LNCaP clone FGC (cell line): Measurements from ENCODE around the gene MYO1E.

Source experiments
- DNase-seq: peaks from one replicate; pipeline ENCODE4 v3.0.0-alpha.2; 2011; ENCODE audit warnings: low read depth
- H3K4me3 ChIP-seq: 2 replicates; pipeline ENCODE4 v1.5.1; 2011; ENCODE audit warnings: mild to moderate bottlenecking, low read depth, low read length, control low read depth
- CTCF ChIP-seq: IDR thresholded peaks from 2 replicates; pipeline ENCODE4 v1.5.1; 2012; ENCODE audit warnings: mild to moderate bottlenecking; ENCODE audit not compliant: control insufficient read depth, insufficient read depth; ENCODE audit errors: extremely low read depth

The MYO1E gene

GRCh38 chr15:59203657-59204056, 169.0 kb downstream of the MYO1E start:
- DNase-seq: no peak
- H3K4me3 ChIP-seq: no peak overlapping the region
- no peak for TF ChIP-seq CTCF

GRCh38 chr15:59203008-59203407, 169.7 kb downstream of the MYO1E start:
- no peak overlapping the region for H3K4me3 ChIP-seq
- no peak for TF ChIP-seq CTCF
- no peak for DNase-seq

- H3K4me3 ChIP-seq: no peak overlapping the region
- DNase-seq: no peak
- TF ChIP-seq CTCF: no peak
Measured at GRCh38 chr15:59200560-59200959, 172.1 kb downstream of the MYO1E start.

GRCh38 chr15:59199626-59200465, 172.8 kb downstream of the MYO1E start:
- no peak overlapping the region for H3K4me3 ChIP-seq
- DNase-seq: no peak
- no peak for TF ChIP-seq CTCF

GRCh38 chr15:59197454-59197853, 175.2 kb downstream of the MYO1E start:
- no peak for TF ChIP-seq CTCF

GRCh38 chr15:59196416-59196815, 176.3 kb downstream of the MYO1E start:
- TF ChIP-seq CTCF: no peak
- no peak overlapping the region for H3K4me3 ChIP-seq
- no peak for DNase-seq

More at GRCh38 chr15:59197454-59197853, 175.2 kb downstream of the MYO1E start:
- no peak overlapping the region for H3K4me3 ChIP-seq
- DNase-seq: no peak

- DNase-seq: no peak
- H3K4me3 ChIP-seq: no peak overlapping the region
- no peak for TF ChIP-seq CTCF
Measured at GRCh38 chr15:59194639-59195325, 177.9 kb downstream of the MYO1E start.
